GM12878 (cell line): ENCODE measurements around the gene FGF14.

Experiments
- BMI1 ChIP-seq: fragments of 450-650 bp; IDR thresholded peaks from 2 replicates; pipeline ENCODE4 v1.6.1; 2016; ENCODE audit warnings: mild to moderate bottlenecking, moderate library complexity, borderline replicate concordance
- CHD1 ChIP-seq: IDR thresholded peaks from 2 replicates; pipeline ENCODE4 v1.6.1; 2012; ENCODE audit warnings: low read depth, low read length, improper control_type of control experiment
- TF ChIP-seq, protein P1 (sequence below): fragments of 450-650 bp; IDR thresholded peaks from 2 replicates; pipeline ENCODE4 v1.6.1; 2016; ENCODE audit warnings: mild to moderate bottlenecking
- TF ChIP-seq, protein P2 (sequence below): fragments of 450-650 bp; IDR thresholded peaks from 2 replicates; pipeline ENCODE4 v1.6.1; 2017; ENCODE audit warnings: mild to moderate bottlenecking

DNA sequence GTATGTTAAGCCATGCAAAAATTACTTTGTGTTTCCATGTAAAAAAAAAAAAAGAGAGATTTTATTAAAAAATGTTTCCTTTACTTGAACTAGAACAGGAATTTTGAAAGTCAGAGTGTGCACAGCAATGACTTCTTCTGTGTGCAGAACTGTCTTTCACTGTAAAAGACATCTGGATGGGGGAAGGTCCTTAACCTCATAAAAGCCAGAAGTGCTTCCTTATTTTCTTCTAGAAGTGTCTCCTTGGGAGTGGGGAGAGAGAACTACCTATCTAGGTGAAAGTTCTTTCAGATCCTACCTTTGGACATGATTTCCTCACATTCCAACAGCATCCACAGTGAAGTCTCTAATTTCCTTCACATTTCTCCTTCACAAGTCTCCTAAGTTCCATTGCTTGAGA lies 360.3 kb downstream of the FGF14 start:
- TF ChIP-seq, protein P1, sequence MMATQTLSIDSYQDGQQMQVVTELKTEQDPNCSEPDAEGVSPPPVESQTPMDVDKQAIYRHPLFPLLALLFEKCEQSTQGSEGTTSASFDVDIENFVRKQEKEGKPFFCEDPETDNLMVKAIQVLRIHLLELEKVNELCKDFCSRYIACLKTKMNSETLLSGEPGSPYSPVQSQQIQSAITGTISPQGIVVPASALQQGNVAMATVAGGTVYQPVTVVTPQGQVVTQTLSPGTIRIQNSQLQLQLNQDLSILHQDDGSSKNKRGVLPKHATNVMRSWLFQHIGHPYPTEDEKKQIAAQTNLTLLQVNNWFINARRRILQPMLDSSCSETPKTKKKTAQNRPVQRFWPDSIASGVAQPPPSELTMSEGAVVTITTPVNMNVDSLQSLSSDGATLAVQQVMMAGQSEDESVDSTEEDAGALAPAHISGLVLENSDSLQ: no peak
- TF ChIP-seq, protein P2, sequence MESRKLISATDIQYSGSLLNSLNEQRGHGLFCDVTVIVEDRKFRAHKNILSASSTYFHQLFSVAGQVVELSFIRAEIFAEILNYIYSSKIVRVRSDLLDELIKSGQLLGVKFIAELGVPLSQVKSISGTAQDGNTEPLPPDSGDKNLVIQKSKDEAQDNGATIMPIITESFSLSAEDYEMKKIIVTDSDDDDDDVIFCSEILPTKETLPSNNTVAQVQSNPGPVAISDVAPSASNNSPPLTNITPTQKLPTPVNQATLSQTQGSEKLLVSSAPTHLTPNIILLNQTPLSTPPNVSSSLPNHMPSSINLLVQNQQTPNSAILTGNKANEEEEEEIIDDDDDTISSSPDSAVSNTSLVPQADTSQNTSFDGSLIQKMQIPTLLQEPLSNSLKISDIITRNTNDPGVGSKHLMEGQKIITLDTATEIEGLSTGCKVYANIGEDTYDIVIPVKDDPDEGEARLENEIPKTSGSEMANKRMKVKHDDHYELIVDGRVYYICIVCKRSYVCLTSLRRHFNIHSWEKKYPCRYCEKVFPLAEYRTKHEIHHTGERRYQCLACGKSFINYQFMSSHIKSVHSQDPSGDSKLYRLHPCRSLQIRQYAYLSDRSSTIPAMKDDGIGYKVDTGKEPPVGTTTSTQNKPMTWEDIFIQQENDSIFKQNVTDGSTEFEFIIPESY: no peak
- TF ChIP-seq BMI1: no peak
- no peak for TF ChIP-seq CHD1
